K562 (cell line): ENCODE measurements around the gene ZNF385D. TPM values are rescaled to one million over a fixed set of nuclear protein-coding genes. Genes with fewer than 3 reads are reported as not detected.
A peak's percentile ranks its signal among the peaks of the same experiment; 100 is the strongest.

Source experiments
- ATAC-seq: fragments of 200-7000 bp; cut with Tn5 transposase; 3 replicates; pipeline ENCODE4 v1.9.1; 2020; ENCODE audit warnings: moderate library complexity
- BruUV-seq: library from RNA; stranded (reverse); fragments of 400-500 nt; replicated peaks from 2 replicates; lab custom pipeline; 2021; lab: Mats Ljungman, UMichigan
- CTCF ChIA-PET: fragments of 300-600 bp; formaldehyde crosslinking; extraction: SDS; loops from one replicate; lab custom pipeline; 2021; ENCODE audit warnings: low intra/inter-chr PET ratio; lab: Yijun Ruan, JAX
- POLR2A ChIA-PET: fragments of 300-600, 350-650 bp; sonication (Branson Sonifier 250); formaldehyde crosslinking; extraction: SDS; loops from one replicate; lab custom pipeline; 2021; ENCODE audit warnings: antibody characterized with exemption, inconsistent platforms; lab: Yijun Ruan, JAX
- DNase-seq, 4 experiments: peaks; one replicate each; pipeline versions ENCODE4 v3.0.0 to v3.0.0-alpha.2; 2011 to 2018; ENCODE audit warnings: low spot score in 3 of 4, mixed read lengths in 3 of 4; ENCODE audit errors: extremely low read depth in 1 of 4
- FAIRE-seq: peaks from 2 replicates; lab custom pipeline; 2011; peaks lifted over from hg19 to GRCh38; lab: Jason Lieb, UNC
- H2AFZ ChIP-seq: 2 replicates; pipeline ENCODE4 v1.6.0; 2011; ENCODE audit warnings: low read depth, low read length, control low read depth, inconsistent platforms
- H3K27ac ChIP-seq: fragments of 200-600 bp; 3 replicates; pipeline ENCODE4 v1.8.0; 2011; ENCODE audit warnings: low read depth, mild to moderate bottlenecking, control low read depth, inconsistent platforms, low read length, moderate library complexity, mixed read lengths; ENCODE audit errors: extremely low read depth
- H3K27me3 ChIP-seq, 2 experiments: fragments of 300-600 bp in 1 of 2; 2 replicates in 1 of 2; 3 replicates in 1 of 2; pipeline versions ENCODE4 v1.6.0 to v1.8.0; 2011; ENCODE audit warnings: inconsistent platforms in 2 of 2, low read length in 2 of 2, mild to moderate bottlenecking in 1 of 2, mixed read lengths in 1 of 2, moderate library complexity in 1 of 2; ENCODE audit not compliant: control insufficient read depth in 2 of 2, insufficient read depth in 2 of 2
- H3K36me3 ChIP-seq: fragments of 300-600 bp; 3 replicates; pipeline ENCODE4 v1.8.0; 2011; ENCODE audit warnings: mild to moderate bottlenecking, low read length, inconsistent platforms; ENCODE audit not compliant: control insufficient read depth, insufficient read depth
- H3K4me1 ChIP-seq, 2 experiments: fragments of 200-600 bp in 1 of 2; replicated peaks in 1 of 2; 2 replicates in 1 of 2; 3 replicates in 1 of 2; pipeline versions ENCODE4 v1.5.1 to v1.8.0; 2011; ENCODE audit warnings: inconsistent platforms in 2 of 2, low read length in 2 of 2, mild to moderate bottlenecking in 1 of 2, mixed read lengths in 1 of 2, moderate library complexity in 1 of 2; ENCODE audit not compliant: control insufficient read depth in 2 of 2, insufficient read depth in 2 of 2
- H3K4me2 ChIP-seq: 2 replicates; pipeline ENCODE4 v1.6.1; 2011; ENCODE audit warnings: low read length, control low read depth, inconsistent platforms, mixed read lengths; ENCODE audit not compliant: insufficient read depth
- H3K4me3 ChIP-seq: fragments of 200-600 bp; sonication (generic), shearing (Covaris generic); 2 replicates; pipeline ENCODE4 v1.5.1; 2016; ENCODE audit warnings: control low read depth, inconsistent platforms
- H3K79me2 ChIP-seq: fragments of 200-600 bp; 3 replicates; pipeline ENCODE4 v1.8.0; 2011; ENCODE audit warnings: low read length, inconsistent platforms; ENCODE audit not compliant: control insufficient read depth, insufficient read depth
- H3K9ac ChIP-seq, 2 experiments: 2 replicates each; pipeline versions ENCODE4 v1.6.0 to v1.6.1; 2011; ENCODE audit warnings: low read depth in 2 of 2, low read length in 2 of 2, control low read depth in 1 of 2, inconsistent platforms in 1 of 2, mild to moderate bottlenecking in 1 of 2, mixed read lengths in 1 of 2; ENCODE audit not compliant: insufficient read depth in 1 of 2
- H3K9me1 ChIP-seq: one replicate; pipeline ENCODE4 v1.6.0; 2011; ENCODE audit warnings: inconsistent platforms, mild to moderate bottlenecking, low read length, moderate library complexity; ENCODE audit not compliant: control insufficient read depth, insufficient read depth
- H3K9me3 ChIP-seq: replicated peaks from 2 replicates; pipeline ENCODE4 v1.5.1; 2011; ENCODE audit warnings: low read depth, low read length, inconsistent platforms; ENCODE audit not compliant: control insufficient read depth, insufficient read depth
- H4K20me1 ChIP-seq: replicated peaks from 2 replicates; pipeline ENCODE4 v1.6.1; 2011; ENCODE audit warnings: low read length, inconsistent platforms, mixed read lengths; ENCODE audit not compliant: control insufficient read depth, insufficient read depth
- ARID2 ChIP-seq: fragments of 450-650 bp; IDR thresholded peaks from 2 replicates; pipeline ENCODE4 v1.6.1; 2017; ENCODE audit warnings: antibody characterized with exemption, mild to moderate bottlenecking
- C11orf30 ChIP-seq: fragments of 450-650 bp; IDR thresholded peaks from 2 replicates; pipeline ENCODE4 v1.6.1; 2016; ENCODE audit warnings: low read depth, mild to moderate bottlenecking
- CBX8 ChIP-seq: fragments of 200-600 bp; sonication (generic); IDR thresholded peaks from 2 replicates; pipeline ENCODE4 v1.6.1; 2012; ENCODE audit warnings: borderline replicate concordance, mixed run types, low read depth, mild to moderate bottlenecking, moderate library complexity, mixed read lengths, low read length, control low read depth, inconsistent platforms; ENCODE audit not compliant: poor library complexity, severe bottlenecking; ENCODE audit errors: extremely low read depth
- CEBPB ChIP-seq: fragments of 450-650 bp; IDR thresholded peaks from 2 replicates; pipeline ENCODE4 v1.6.1; 2016; ENCODE audit warnings: missing genetic modification characterization, missing compliant biosample characterization
- DNMT1 ChIP-seq: fragments of 450-650 bp; IDR thresholded peaks from 2 replicates; pipeline ENCODE4 v1.6.1; 2016; ENCODE audit warnings: antibody characterized with exemption, mild to moderate bottlenecking
- GTF2A2 ChIP-seq: IDR thresholded peaks from 2 replicates; pipeline ENCODE4 v1.6.1; 2016; ENCODE audit warnings: mild to moderate bottlenecking, missing genetic modification characterization, missing compliant biosample characterization
- MAFG ChIP-seq: fragments of 450-650 bp; conservative IDR thresholded peaks from 2 replicates; pipeline ENCODE4 v1.6.1; 2016; ENCODE audit warnings: missing genetic modification characterization, missing compliant biosample characterization
- MAFK ChIP-seq: IDR thresholded peaks from 2 replicates; pipeline ENCODE4 v1.6.1; 2011; ENCODE audit warnings: low read length, improper control_type of control experiment
- PHF8 ChIP-seq: fragments of 200-600 bp; sonication (generic); IDR thresholded peaks from 2 replicates; pipeline ENCODE4 v1.6.1; 2012; ENCODE audit warnings: mixed run types, mild to moderate bottlenecking, inconsistent platforms, low read length, moderate library complexity, borderline replicate concordance
- PREB ChIP-seq: sonication (generic); formaldehyde crosslinking; IDR thresholded peaks from 2 replicates; pipeline ENCODE4 v1.8.1; 2023; ENCODE audit warnings: mild to moderate bottlenecking, missing genetic modification reagents
- TFAM ChIP-seq: fragments of 250-450 bp; sonication (Bioruptor Pico); conservative IDR thresholded peaks from 2 replicates; pipeline ENCODE4 v1.5.0; 2021; ENCODE audit warnings: mild to moderate bottlenecking, moderate library complexity
- TOE1 ChIP-seq, 2 experiments: fragments of 450-650 bp in 1 of 2; sonication (generic) in 1 of 2; formaldehyde crosslinking in 1 of 2; IDR thresholded peaks; 2 replicates each; pipeline versions ENCODE4 v1.7.1 to v1.8.0; 2016 to 2022; ENCODE audit warnings: borderline replicate concordance in 2 of 2, mild to moderate bottlenecking in 2 of 2, antibody characterized with exemption in 1 of 2, inconsistent platforms in 1 of 2, low read depth in 1 of 2, missing genetic modification reagents in 1 of 2, moderate library complexity in 1 of 2
- TRIM25 ChIP-seq: fragments of 450-650 bp; IDR thresholded peaks from 2 replicates; pipeline ENCODE4 v1.7.0; 2016; ENCODE audit warnings: borderline replicate concordance
- ZNF140 ChIP-seq: fragments of 250-450 bp; sonication (Bioruptor Pico); IDR thresholded peaks from 2 replicates; pipeline ENCODE4 v1.8.0; 2021; ENCODE audit warnings: moderate library complexity, mild to moderate bottlenecking, inconsistent platforms
- ZNF24 ChIP-seq: fragments of 450-650 bp; IDR thresholded peaks from 2 replicates; pipeline ENCODE4 v1.6.1; 2016
- ZNF311 ChIP-seq: fragments of 250-450 bp; sonication (Bioruptor Pico); IDR thresholded peaks from 2 replicates; pipeline ENCODE4 v1.4.0; 2020; ENCODE audit warnings: mild to moderate bottlenecking, moderate library complexity
- ZNF316 ChIP-seq: fragments of 450-650 bp; IDR thresholded peaks from 2 replicates; pipeline ENCODE4 v1.6.1; 2016
- WGBS: fragments of 100-300 bp; shearing (Covaris generic); methylation state at CpG from one replicate; pipeline ENCODE4 v1.1.6; 2016; ENCODE audit warnings: low coverage, mixed read lengths; ENCODE audit not compliant: insufficient coverage; ENCODE audit errors: missing lambda C conversion rate; 5-methylcytosine and 5-hydroxymethylcytosine counted together
- in situ Hi-C: fragments of 300-500 bp; cut with MboI; formaldehyde crosslinking; loops from 4 replicates; pipeline ENCODE4 v1.15.0; 2018; ENCODE audit warnings: inconsistent platforms, mixed read lengths
- intact Hi-C: fragments of 100-400 bp; cut with micrococcal nuclease; formaldehyde crosslinking; loops from 2 replicates; pipeline ENCODE4 v1.14.2; 2022
- polyA plus RNA-seq, 8 experiments: library from polyadenylated mRNA; depleted of rRNA in 4 of 8; stranded (reverse) in 5 of 8; unstranded in 3 of 8; fragments of >200 nt; fragmentation: Nextera tagmentation in 2 of 8; fragmentation: Illumina TruSeq in 1 of 8; extraction: Ambion mirVana in 2 of 8; extraction: Trizol in 1 of 8; gene quantifications; 2 replicates each; pipeline versions ENCODE4 v1.2.1 to v1.2.3, GENCODE V29; 2011 to 2014; ENCODE audit warnings: inconsistent platforms in 1 of 8, missing spikeins in 1 of 8
- total RNA-seq, 7 experiments: library from RNA; depleted of rRNA in 6 of 7; stranded (reverse); fragments of >200 nt in 6 of 7; fragmentation: Illumina TruSeq in 2 of 7; extraction: Trizol in 2 of 7; gene quantifications; 2 replicates each; pipeline versions ENCODE4 v1.2.1 to v1.2.3, GENCODE V29; 2011 to 2021; ENCODE audit warnings: low replicate concordance in 1 of 7

Gene ZNF385D
- total and polyA plus RNA-seq, 9 of the 15 experiments (the other 6 are each of a cell fraction or from before 2014, with no cell fraction given) = 0.14 to 1.7 (median 0.51) TPM

GRCh38 chr3:21715662-21716061 lies 35.3 kb downstream of the ZNF385D start:
- DNase-seq = no peak
- TF ChIP-seq ZNF311 (CRISPR knock-in tag) (no peak), TRIM25 (no peak), TOE1 (IDR thresholded peaks at IDR 0.05; ENCODE audit: borderline replicate concordance) (no peak), TOE1 (CRISPR knock-in tag; IDR thresholded peaks at IDR 0.05; ENCODE audit: borderline replicate concordance, low read depth) (no peak), MAFG (tag) (peak; percentile 56), CBX8 (no peak), ZNF24 (no peak), MAFK (peak; percentile 70), ZNF140 (no peak), PREB (no peak), ARID2 (no peak), TFAM (no peak), ZNF316 (peak; percentile 62), DNMT1 (no peak), CEBPB (tag) (no peak), GTF2A2 (tag) (no peak), C11orf30 (peak; percentile 57; the same call in 1 of the 2 replicates), PHF8 (no peak)

More at GRCh38 chr3:21715662-21716061, 35.3 kb downstream of the ZNF385D start:
- no peaks in the 10 kb centered on the region for H3K9me1 ChIP-seq
- in situ Hi-C loops (no loop called here), intact Hi-C loops (no loop called here)
- no TSS peak for BruUV-seq
- H3K9me3 ChIP-seq = 0 out of 2 replicates have a peak, but pooled peaks cover 3% of the 10 kb centered on the region
- no peak overlapping the region for H3K27ac ChIP-seq
- no peaks in the 10 kb centered on the region for H3K79me2 ChIP-seq
- ATAC-seq = no peak
- ChIA-PET CTCF (no interaction called here), POLR2A (no interaction called here)
- no peaks in the 10 kb centered on the region for H4K20me1 ChIP-seq
- H3K27me3 ChIP-seq = no peaks in the 10 kb centered on the region
- no peak overlapping the region for H2AFZ ChIP-seq
- WGBS = 7% methylated on average over 2 of the region's 2 CpGs
- no peaks in the 10 kb centered on the region for H3K4me1 ChIP-seq
- H3K9ac ChIP-seq = no peak overlapping the region
- H3K4me2 ChIP-seq = no peak overlapping the region
- no peak overlapping the region for H3K4me3 ChIP-seq
- no peaks in the 10 kb centered on the region for H3K36me3 ChIP-seq
- no peak for FAIRE-seq
